ENCODE results near the gene DBP. TPM values are rescaled to one million over a fixed set of nuclear protein-coding genes. Genes with fewer than 3 reads are reported as not detected.

The DBP gene
- total and polyA plus RNA-seq, 2 of the 13 experiments (the other 11 are each of a cell fraction or from before 2014, with no cell fraction given) = 1.7 to 5.8 TPM

DNA sequence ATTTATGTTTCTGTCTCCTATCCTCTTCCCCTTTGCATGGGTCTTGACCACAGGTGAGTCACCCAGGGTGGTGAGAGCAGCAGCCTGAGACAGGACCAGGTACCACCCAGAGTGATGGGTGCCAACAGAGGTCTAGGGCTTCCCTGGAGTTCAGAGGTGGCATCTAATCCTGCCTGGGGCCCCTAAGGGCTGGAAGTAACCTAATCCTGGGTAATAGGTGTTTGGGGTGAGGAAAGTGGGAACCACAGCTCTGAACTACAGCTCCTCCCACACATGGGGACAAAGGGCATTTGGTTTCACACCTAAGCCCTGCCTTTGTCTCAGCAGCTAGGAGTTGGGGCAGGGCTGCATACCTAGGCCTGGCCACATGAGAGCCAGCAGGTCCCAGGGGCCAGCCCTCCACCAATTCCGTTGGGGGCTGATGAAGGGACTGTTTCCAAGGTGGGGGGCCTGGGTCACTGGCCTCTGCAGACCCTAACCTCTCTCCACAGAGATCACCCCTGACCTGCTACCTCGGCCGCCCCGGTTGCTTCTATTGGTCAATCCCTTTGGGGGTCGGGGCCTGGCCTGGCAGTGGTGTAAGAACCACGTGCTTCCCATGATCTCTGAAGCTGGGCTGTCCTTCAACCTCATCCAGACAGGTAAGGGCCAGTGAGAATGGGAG is 9.8 kb downstream of the DBP start (continued):
- TF ChIP-seq, protein P1, sequence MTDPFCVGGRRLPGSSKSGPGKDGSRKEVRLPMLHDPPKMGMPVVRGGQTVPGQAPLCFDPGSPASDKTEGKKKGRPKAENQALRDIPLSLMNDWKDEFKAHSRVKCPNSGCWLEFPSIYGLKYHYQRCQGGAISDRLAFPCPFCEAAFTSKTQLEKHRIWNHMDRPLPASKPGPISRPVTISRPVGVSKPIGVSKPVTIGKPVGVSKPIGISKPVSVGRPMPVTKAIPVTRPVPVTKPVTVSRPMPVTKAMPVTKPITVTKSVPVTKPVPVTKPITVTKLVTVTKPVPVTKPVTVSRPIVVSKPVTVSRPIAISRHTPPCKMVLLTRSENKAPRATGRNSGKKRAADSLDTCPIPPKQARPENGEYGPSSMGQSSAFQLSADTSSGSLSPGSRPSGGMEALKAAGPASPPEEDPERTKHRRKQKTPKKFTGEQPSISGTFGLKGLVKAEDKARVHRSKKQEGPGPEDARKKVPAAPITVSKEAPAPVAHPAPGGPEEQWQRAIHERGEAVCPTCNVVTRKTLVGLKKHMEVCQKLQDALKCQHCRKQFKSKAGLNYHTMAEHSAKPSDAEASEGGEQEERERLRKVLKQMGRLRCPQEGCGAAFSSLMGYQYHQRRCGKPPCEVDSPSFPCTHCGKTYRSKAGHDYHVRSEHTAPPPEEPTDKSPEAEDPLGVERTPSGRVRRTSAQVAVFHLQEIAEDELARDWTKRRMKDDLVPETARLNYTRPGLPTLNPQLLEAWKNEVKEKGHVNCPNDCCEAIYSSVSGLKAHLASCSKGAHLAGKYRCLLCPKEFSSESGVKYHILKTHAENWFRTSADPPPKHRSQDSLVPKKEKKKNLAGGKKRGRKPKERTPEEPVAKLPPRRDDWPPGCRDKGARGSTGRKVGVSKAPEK (CRISPR knock-in tag; IDR thresholded peaks at IDR 0.05; ENCODE audit: borderline replicate concordance) = no peak
- TF ChIP-seq NFE2L1 (CRISPR knock-in tag; IDR thresholded peaks at IDR 0.05; ENCODE audit: borderline replicate concordance) (peak; percentile 47; the same call in 1 of the 2 replicates), PITX1 (CRISPR knock-in tag; IDR thresholded peaks at IDR 0.05) (peak; percentile 39; the same call in 1 of the 2 replicates), DR1 (CRISPR knock-in tag; IDR thresholded peaks at IDR 0.05) (peak; percentile 23; the same call in 1 of the 2 replicates), NR2C2 (CRISPR knock-in tag; IDR thresholded peaks at IDR 0.05; ENCODE audit: borderline replicate concordance) (peak; percentile 52; the same call in 1 of the 2 replicates), E2F5 (CRISPR knock-in tag; conservative IDR thresholded peaks at IDR 0.05) (0 out of 2 replicates have a peak, but pooled peaks have one; percentile 12), EHMT2 (IDR thresholded peaks at IDR 0.05; ENCODE audit: borderline replicate concordance, low read depth, low read length) (no peak), CREB3 (CRISPR knock-in tag; IDR thresholded peaks at IDR 0.05) (0 out of 2 replicates have a peak, but pooled peaks have one; percentile 71), TFDP2 (CRISPR knock-in tag; IDR thresholded peaks at IDR 0.05) (peak; percentile 55; the same call in 1 of the 2 replicates), ZBTB7B (CRISPR knock-in tag; IDR thresholded peaks at IDR 0.05) (0 out of 2 replicates have a peak, but pooled peaks have one; percentile 22), ZSCAN29 (CRISPR knock-in tag; conservative IDR thresholded peaks at IDR 0.05) (no peak), SP1 (IDR thresholded peaks at IDR 0.05) (no peak), SP1 (CRISPR knock-in tag; IDR thresholded peaks at IDR 0.05) (0 out of 2 replicates have a peak, but pooled peaks have one; percentile 35), ZFX (CRISPR knock-in tag; IDR thresholded peaks at IDR 0.05; ENCODE audit: low read depth) (peak; percentile 80), NCOA2 (CRISPR knock-in tag; IDR thresholded peaks at IDR 0.05) (peak; percentile 45; the same call in 1 of the 2 replicates), ZNF678 (CRISPR knock-in tag; IDR thresholded peaks at IDR 0.05) (0 out of 2 replicates have a peak, but pooled peaks have one; percentile 31), RXRA (CRISPR knock-in tag; IDR thresholded peaks at IDR 0.05) (peak; percentile 28; the same call in 1 of the 2 replicates)
- TF ChIP-seq, protein P2, sequence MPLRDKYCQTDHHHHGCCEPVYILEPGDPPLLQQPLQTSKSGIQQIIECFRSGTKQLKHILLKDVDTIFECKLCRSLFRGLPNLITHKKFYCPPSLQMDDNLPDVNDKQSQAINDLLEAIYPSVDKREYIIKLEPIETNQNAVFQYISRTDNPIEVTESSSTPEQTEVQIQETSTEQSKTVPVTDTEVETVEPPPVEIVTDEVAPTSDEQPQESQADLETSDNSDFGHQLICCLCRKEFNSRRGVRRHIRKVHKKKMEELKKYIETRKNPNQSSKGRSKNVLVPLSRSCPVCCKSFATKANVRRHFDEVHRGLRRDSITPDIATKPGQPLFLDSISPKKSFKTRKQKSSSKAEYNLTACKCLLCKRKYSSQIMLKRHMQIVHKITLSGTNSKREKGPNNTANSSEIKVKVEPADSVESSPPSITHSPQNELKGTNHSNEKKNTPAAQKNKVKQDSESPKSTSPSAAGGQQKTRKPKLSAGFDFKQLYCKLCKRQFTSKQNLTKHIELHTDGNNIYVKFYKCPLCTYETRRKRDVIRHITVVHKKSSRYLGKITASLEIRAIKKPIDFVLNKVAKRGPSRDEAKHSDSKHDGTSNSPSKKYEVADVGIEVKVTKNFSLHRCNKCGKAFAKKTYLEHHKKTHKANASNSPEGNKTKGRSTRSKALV (CRISPR knock-in tag; IDR thresholded peaks at IDR 0.05) = no peak
- TF ChIP-seq, protein P3, sequence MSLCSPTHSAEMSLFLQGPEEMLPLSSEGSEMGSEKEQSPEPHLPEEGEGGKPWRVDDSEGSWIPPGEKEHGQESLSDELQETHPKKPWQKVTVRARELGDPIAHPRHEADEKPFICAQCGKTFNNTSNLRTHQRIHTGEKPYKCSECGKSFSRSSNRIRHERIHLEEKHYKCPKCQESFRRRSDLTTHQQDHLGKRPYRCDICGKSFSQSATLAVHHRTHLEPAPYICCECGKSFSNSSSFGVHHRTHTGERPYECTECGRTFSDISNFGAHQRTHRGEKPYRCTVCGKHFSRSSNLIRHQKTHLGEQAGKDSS (CRISPR knock-in tag; IDR thresholded peaks at IDR 0.05; ENCODE audit: borderline replicate concordance, low read depth) = no peak
- TF ChIP-seq, protein P4, sequence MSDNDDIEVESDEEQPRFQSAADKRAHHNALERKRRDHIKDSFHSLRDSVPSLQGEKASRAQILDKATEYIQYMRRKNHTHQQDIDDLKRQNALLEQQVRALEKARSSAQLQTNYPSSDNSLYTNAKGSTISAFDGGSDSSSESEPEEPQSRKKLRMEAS (IDR thresholded peaks at IDR 0.05) = peak; percentile 86

Data from HepG2 (cell line).